GM21717 (cell line): ENCODE measurements around the gene EEF1A2.

ENCODE experiments used
- ATAC-seq: cut with Tn5 transposase; IDR thresholded peaks from one replicate; pipeline ENCODE4 v1.9.1; 2021; ENCODE audit warnings: mild to moderate bottlenecking, moderate library complexity; ENCODE audit not compliant: unreplicated experiment

EEF1A2 gene

DNA sequence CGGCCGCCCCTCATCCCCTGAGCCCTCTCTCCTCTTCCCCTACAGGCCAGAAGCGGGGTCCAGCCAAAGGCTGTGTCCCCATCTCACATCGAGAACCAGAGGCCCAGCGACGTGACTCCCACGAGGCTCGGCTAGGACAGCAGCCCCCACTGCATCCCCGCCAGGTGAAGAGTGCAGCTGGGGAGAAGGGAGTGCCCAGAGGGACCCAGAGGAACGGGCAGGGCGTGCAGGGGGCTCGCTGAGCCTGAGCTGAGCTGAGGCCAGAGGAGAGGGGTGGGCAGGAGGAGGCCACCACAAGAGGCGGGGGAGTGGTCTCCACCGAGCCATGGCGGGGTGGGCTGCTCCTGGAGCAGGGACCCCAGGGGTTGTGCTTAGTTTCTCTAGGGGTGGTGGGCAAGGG lies 59.0 kb downstream of the EEF1A2 start:
- ATAC-seq, result no peak

DNA sequence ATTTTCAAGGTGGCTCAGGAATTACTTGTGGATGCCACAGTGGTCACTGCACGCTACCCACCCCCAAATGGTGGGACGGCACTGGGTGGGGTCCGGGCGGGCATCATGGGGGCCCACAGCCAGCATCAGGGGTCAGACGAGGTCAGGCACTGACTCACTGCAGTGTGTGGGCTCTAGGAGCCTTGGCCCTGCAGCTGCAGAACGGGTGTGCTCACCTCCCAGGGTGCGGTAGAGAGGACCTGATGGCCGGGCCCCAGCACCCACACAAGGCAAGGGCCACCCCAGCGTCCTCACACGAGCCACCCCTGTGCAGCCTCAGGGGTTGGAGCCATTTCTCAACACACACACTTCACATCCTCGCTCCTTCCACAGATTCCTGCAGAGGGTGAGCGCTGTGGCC lies 60.8 kb downstream of the EEF1A2 start:
- no peak for ATAC-seq
